GM10266 (cell line): ENCODE results near the gene S100A13.

ENCODE experiments used
- DNase-seq: peaks from one replicate; pipeline ENCODE4 v3.0.0; 2012; ENCODE audit errors: extremely low spot score
- CTCF ChIP-seq: IDR thresholded peaks from 2 replicates; pipeline ENCODE4 v1.5.1; 2012; ENCODE audit warnings: mild to moderate bottlenecking, low read depth; ENCODE audit not compliant: control insufficient read depth, insufficient read depth; ENCODE audit errors: missing control alignments

S100A13 gene

DNA sequence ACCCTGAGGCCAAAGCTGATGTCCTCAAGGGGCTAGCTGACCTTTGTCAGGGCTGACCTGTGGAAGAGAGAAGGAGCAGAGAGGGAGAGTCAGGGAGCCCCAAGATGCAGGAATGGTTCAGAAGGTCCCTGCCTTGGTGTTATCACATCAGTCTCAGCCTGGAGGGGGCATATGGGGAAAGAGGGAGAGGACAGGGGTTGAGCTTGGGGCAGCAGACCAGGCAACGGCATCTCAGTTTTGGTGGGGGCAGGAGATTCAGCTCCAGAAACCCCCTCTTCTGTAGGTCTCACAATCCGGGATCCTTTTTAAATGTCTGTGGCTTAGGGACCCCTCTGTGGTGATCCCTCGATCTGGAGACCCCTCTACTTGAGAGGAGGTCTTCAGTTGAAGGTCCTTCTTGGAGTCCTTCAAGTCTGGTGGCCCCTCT, 815 bp downstream of the S100A13 start:
- no peak for DNase-seq
- TF ChIP-seq CTCF: no peak

DNA sequence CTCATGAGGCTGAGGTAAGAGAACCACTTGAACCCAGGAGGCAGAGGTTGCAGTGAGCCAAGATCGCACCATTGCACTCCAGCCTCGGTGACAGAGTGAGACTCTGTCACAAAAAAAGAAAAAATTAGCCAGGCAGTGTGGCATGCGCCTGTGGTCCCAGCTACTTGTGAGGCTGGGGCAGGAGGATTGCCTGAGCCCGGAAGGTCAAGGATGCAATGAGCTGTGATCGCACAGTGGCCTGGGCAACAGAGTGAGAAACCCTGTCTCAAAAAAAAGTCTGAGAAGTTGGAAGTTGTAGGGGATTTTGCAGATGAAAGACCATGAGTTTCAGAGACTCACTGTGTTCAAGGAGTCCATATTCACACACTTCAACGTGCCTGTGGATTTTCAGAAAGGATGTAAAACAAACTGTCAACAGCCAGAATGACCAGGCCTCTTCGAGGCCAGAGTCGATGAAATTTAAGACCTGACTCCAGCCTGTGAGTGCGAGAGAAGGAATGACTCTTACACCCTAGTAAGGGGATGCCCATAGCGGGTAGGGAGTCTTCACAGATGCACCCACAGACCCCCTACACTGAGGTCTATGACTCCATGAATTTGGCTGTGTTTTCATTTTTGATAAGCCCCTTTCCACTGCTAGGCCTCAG, 2.2 kb downstream of the S100A13 start:
- TF ChIP-seq CTCF: no peak
- DNase-seq: no peak

DNA sequence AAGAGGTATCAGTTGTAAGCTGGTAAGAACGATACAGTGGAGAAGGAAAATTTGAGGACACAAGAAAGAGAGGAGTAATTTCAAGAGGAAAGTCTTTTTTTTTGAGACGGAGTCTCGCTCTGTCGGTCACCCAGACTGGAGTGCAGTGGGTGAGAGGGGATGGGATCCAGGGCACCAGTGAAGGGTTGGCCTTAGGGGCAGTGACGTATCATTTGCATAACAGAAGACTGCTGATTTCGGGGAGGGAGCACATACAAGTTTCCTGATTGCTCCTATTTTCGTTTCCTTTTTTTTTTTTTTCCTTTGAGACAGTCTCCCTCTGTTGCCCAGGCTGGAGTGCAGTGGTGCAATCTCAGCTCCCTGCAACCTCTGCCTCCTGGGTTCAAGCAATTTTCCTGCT, 4.2 kb downstream of the S100A13 start:
- no peak for TF ChIP-seq CTCF
- no peak for DNase-seq

GRCh38 chr1:153619171-153619570, 8.1 kb downstream of the S100A13 start:
- no peak for DNase-seq
- no peak for TF ChIP-seq CTCF

DNA sequence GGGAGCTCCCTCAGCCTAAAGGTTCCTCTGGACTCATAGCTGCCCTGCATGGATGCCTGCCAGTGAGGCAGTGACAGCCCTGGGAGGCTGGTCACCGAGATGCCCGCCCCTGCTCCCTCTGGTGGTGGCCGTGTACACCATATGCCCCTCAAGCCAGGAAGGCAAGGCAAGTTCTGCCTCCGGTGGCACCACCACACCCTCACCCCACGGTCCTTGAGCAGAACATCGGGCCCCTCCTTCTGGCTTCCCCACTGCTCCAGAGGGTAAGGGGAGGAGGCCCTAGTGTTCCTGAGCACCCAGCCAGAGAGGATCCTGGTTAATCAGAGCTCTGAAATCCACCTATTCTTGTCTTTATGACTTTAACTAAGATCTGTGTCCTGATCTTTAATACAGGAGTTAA, 9.6 kb downstream of the S100A13 start:
- TF ChIP-seq CTCF: peak; percentile 58
- DNase-seq: peak; percentile 47

DNA sequence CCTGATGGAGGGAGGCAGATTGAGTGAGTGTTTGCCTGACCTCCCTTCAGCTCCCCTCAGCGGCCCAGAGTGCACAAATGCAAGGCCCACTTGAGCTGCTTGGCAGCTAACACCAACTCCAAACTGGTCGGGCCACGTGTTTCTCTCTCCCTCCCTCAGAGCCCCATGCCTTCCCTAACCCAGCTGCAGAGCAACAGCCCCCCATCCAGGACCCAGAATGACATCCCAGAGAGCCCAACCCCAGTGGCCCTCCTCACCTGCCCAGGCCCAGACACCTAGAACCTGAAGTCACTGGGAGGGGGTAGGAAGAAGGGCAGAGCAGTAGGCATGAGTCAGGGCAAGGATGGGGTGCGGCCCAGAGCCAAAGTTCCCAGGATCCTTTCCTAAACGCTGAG, 10.4 kb downstream of the S100A13 start:
- TF ChIP-seq CTCF: no peak
- DNase-seq: no peak

DNA sequence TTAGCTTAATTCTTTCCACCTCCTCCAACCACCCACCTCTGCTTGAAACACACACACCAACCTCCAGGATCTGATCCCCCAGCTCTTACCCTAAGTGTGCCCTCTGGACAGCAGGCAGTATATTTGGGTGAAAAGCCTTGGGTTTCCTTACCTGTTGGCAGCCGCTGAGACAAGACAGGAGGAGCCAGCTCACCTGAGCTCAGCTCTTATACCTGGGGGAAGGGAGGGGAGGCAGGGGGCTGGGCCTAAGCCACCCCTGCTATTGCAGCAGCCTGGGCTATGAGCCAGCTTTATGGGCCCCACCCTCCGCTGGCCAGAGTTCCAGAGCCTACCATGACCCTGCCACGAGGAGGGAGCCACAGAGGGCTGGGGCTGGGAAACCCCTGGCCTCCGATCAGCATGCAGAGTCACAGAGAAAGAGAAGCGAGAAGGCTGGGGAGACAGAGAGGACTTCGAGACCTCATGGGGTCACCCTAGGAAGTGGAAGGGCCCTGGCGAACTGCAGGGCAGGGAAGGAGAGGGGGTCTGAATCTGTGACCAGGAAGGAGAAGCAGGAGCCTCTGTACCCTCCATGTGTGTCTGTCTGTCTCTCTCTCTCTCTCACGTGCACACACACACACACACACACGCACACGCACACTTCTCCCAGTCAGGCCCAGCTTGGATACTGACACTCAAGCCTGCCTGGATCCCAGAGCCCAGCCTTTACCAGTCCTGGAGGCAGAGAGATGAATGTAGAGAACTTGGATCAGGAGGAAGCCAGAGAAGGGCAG, 11.0 kb downstream of the S100A13 start, which contains the start of gene S100A14:
Gene S100A14, minus strand, starts transcription at position 182 of the 773 bp plus-strand sequence. CDS start 467 bp downstream, outside the sequence.
- no peak for DNase-seq
- TF ChIP-seq CTCF: no peak
